G401 (cell line): Measurements from ENCODE around the gene CTSA. TPM values are rescaled to one million over a fixed set of nuclear protein-coding genes. Genes with fewer than 3 reads are reported as not detected.

Experiments
- DNase-seq: peaks from one replicate; pipeline ENCODE4 v3.0.0-alpha.2; 2015; ENCODE audit warnings: low spot score
- in situ Hi-C: cut with HindIII; loops from 2 replicates; pipeline ENCODE4 v1.10.0; 2016; ENCODE audit warnings: low sequenced_read_pairs, mixed read lengths
- total RNA-seq: library from RNA; depleted of rRNA; stranded (reverse); fragments of >200 nt; shearing (Covaris generic); gene quantifications from 2 replicates; pipeline ENCODE4 v1.2.3, GENCODE V29; 2014; rRNA removed

CTSA gene
- 20.7 and 28.9 TPM in 2 replicates for total RNA-seq

DNA sequence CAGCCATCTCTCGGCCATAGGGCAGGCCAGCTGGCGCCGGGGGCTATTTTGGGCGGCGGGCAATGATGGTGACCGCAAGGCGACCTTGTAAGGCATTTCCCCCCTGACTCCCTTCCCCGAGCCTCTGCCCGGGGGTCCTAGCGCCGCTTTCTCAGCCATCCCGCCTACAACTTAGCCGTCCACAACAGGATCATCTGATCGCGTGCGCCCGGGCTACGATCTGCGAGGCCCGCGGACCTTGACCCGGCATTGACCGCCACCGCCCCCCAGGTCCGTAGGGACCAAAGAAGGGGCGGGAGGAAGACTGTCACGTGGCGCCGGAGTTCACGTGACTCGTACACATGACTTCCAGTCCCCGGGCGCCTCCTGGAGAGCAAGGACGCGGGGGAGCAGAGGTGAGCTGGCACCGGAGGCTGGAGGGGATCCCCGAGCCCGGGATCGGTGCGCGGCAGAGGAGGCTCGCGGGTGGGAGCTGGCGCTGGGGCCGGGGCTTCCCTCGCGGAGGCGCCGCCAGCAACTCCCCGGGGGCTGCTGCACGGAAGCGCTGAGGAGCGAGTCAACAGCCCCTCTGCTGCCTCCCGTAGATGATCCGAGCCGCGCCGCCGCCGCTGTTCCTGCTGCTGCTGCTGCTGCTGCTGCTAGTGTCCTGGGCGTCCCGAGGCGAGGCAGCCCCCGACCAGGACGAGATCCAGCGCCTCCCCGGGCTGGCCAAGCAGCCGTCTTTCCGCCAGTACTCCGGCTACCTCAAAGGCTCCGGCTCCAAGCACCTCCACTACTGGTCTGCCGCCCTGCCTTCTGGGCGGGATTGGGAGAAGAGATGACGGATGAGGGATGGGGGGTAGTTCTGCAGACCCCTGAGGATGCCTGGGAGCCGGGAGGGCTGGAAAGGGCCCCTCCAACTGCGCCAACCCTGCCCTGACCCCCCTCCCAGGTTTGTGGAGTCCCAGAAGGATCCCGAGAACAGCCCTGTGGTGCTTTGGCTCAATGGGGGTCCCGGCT is at the start of gene CTSA, which contains the start of gene NEURL2:
TSS of gene CTSA (plus strand) at position 351 of the 999 bp plus-strand sequence. CDS start at position 585, 234 bp downstream.
TSS of gene NEURL2 (minus strand) at position 224 of the 999 bp plus-strand sequence. CDS start at position 7, 217 bp downstream.
- DNase-seq = peak; percentile 91
- in situ Hi-C loops = loop anchor here (5.0 kb wide), 1 partner anchor 51 kb away; no protein-coding TSS in a partner anchor

DNA sequence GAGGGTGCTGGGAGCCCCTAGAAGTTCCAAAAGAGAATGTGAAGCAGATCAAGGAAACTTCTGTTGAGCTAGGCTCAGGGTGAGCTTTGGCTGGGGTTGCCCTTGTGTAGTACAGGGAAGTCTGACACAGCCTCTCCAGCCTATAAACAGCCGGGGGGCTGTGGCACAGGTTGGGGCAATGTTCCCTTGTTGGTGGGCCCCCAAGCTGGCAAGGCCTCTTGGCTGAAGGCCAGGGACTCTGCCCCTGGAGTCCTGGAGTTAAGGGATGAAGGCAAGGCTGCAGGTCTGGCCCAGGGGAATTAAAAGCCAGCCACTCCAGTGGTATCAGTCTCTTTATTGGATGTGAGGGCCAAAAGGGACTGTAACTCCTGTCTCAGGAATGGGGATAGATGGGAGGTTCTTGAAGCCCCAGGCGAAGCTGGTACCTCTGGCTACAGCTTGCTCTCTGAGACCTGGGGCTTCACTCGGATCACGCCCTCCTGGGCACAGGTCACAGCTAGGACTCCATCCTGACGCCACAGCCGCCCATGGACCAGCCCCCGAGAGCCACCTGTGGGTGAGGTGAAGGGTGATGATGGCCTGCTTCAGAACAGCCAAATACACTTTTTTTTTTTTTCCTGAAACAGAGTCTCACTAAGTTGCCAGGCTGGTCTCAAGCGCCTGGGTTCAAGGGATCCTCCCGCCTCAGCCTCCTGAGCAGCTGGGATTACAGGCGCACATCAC is 49.6 kb upstream of the CTSA start:
- in situ Hi-C loops = no loop called here
- no peak for DNase-seq

DNA sequence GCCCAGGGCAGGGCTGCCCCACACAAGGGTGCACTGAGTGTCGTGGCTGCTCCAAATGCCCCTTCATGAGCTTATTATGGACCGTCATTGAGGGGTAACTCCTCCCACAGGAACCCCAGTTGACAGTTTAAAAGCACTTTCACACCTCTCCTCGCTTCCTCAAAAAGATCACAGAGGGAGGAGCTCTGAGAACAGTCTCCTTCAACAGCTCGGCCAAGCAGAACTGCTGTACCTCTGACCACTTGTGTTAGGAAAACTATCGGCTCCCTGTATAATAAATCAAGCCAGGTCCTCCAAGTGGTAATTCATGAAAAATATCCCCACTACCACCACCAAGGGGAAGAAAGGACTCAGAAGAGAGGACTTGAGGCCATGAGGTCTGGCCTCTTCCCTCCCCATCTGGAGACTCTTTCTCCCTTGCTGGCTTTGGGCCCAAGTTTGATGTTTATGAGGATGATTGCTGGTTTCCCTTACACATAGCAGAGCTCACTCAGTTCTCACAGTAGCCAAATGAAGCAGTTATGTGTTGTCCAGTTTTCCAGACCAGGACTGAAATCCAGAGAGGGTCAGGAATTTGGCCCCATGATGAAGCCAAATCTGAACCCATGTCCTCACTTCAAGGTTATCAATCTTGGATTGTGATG is 48.8 kb upstream of the CTSA start:
- no peak for DNase-seq

DNA sequence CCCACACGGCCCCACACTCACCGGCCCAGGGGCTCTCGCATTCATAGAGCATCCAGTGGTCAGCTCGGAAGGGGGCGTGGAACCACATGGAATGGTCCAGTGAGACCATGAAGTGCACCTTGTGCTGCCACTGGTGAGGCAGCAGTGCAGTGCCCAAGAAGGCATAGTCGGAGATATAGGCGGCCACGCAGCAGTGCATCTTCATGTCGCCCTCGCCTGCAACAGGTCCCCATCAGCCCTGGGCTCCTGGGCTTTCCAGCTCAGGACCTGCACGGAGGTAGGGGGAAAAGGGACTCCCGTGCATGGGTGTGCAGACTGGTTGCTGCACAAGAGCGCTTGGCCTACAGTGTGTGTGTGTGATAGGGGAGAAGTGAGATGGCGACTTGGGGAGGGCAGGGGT is 47.6 kb upstream of the CTSA start:
- in situ Hi-C loops = no loop called here
- no peak for DNase-seq

More for the DNA sequence above, 48.8 kb upstream of the CTSA start:
- in situ Hi-C loops = no loop called here

DNA sequence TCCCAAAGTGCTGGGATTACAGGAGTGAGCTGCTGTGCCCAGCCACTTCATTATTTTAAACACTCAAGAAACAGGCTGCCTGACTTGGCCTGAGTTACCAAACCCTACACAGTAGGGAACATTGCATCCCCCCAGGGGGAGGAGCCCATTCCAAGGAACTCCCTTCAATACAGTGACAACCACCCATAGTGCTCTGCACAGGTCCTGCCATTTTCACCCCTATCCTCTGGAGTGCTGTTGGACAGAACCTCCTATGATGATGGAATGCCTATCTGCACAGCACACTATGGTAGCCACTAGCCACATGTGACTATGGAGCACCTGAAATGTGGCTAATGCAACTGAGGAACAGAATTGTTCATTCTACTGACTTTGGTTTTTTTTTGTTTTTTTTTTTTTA is 45.7 kb upstream of the CTSA start:
- in situ Hi-C loops = no loop called here
- DNase-seq = no peak

DNA sequence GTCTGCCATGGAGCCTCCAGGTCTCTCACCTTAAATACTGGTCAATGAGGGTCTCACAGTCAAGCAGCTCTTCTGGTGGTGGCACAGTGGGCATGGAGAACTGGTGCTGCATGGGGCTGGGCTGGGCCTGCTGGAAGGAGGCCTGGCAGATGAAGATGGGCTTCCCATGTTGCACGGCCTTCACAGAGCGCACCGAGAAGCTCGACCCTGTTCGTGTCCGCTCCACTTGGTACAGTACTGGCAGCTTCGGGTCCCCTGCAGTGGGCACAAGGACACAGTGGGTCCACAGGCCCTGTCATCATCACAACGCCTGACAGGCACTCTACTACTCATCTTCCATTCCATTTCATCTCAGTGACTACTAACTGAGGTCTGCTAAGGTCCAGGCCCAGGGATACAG is 42.7 kb upstream of the CTSA start:
- in situ Hi-C loops = no loop called here
- DNase-seq = no peak

DNA sequence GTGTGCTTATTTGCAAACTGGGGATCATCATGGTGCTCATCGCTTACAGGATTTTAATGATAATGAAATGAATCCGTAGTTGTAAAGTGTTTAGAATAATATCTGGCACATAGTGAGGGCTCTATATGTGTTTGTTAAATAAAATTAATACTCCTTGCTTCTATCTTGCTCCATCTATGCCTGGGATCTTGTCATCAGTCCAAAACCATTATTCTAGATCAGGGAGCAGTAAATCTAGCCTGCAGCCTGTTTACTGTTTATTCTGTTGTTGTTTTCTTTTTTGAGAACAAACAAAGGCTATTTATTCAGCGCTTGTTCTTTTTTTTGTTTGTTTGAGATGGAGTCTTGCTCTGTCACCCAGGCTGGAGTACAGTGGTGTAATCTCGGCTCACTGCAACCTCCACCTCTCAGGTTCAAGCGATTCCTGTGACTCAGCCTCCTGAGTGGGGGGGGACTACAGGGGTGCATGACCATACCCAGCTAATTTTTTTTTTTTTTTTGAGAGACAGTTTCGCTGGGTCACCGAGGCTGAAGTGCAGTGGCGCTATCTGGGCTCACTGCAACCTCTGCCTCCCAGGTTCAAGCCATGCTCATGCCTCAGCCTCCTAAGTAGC is 42.1 kb upstream of the CTSA start:
- in situ Hi-C loops = no loop called here
- DNase-seq = no peak

DNA sequence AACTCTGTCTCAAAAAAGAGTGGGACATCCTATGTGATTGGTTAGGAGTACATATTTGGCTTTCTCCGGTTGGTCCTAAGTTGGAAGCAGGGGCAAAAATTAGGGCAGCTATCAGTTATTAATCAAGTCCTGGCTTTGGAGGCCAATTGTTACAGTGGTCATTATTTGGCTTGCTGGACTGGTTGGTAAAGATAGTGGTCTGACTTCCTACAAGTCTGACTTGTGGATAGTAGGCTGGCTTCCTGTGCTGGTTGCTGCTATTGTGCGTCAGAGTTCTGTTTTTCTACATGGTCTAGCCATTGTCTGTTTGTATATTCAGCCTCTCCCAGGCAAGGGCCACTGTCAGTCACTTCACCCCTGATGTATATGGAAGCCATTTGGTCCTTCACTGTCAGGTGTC is 40.9 kb upstream of the CTSA start:
- in situ Hi-C loops = no loop called here
- DNase-seq = no peak

DNA sequence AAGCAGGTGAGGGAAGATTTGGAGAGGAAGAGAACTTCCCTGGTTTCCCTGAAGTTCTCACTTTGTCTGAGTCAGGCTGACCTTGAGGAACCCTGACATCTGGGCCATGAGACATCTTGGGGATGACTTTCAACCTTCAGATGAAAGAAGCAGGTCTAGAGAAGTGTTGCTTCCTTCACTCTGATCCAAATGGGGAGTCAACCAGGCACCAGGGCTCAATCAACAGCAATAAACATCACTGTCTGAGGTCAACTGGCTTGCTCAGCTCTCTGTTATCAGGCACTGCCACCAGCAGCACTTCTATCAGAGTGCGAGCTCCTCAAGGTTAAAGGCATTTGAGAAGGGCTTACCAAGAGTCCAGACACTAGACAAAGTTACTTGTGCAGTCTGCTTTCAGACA is 40.2 kb upstream of the CTSA start:
- in situ Hi-C loops = no loop called here

DNA sequence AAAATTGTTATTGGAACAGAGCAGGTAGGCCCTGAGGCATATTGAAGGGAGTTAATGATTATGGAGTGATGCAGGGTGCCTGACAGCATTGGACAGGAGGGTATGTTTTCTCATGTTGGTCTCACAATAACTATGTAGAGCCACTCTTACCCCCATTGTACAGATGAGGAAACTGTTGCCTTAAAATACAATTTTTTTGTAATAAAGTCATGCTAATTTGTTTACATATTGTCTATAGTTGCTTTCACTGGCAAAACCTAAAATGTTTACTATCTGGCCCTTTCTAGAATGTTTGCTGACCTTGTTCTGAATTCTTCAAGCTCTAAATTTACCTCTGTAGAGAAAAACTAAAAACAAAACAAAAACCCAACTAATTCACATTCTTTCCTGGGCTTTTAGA is 39.6 kb upstream of the CTSA start:
- in situ Hi-C loops = no loop called here
- DNase-seq = no peak

More for the DNA sequence above, 40.2 kb upstream of the CTSA start:
- DNase-seq = no peak

DNA sequence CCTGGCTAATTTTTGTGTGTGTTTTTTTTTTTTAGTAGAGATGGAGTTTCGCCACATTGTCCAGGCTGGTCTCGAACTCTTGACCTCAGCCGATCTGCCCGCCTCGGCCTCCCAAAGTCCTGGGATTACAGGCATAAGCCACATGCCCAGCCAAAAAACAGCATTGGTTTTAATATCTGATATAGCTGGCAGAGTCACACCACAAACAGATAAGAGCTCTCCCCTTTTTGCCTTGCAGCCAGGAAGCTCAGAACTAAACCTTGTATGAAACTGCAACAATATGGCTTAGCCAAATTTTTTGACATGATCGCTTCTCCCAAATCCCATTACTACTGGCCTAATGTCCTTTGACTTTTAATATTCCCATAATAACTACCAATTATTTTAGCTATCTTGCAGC is 38.8 kb upstream of the CTSA start:
- in situ Hi-C loops = no loop called here
- DNase-seq = no peak

DNA sequence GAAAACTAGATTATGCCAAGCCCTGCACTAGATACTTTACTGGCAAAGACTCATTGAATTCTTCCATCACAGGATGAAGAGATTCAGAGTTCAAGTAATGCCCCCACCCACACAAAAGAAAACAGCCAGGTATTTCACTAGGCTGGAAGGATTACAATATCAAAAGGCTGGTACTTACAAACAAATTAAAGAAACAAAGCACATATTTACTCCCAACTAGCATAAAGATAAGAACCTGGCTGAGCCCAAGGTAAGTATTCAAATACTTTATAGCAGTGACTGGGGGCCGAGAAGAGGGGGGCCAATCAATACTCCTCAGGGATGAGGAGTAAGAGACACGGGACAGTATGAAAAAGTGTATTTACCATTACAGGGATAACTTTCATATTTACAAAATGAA is 37.7 kb upstream of the CTSA start:
- DNase-seq = no peak
- in situ Hi-C loops = no loop called here

DNA sequence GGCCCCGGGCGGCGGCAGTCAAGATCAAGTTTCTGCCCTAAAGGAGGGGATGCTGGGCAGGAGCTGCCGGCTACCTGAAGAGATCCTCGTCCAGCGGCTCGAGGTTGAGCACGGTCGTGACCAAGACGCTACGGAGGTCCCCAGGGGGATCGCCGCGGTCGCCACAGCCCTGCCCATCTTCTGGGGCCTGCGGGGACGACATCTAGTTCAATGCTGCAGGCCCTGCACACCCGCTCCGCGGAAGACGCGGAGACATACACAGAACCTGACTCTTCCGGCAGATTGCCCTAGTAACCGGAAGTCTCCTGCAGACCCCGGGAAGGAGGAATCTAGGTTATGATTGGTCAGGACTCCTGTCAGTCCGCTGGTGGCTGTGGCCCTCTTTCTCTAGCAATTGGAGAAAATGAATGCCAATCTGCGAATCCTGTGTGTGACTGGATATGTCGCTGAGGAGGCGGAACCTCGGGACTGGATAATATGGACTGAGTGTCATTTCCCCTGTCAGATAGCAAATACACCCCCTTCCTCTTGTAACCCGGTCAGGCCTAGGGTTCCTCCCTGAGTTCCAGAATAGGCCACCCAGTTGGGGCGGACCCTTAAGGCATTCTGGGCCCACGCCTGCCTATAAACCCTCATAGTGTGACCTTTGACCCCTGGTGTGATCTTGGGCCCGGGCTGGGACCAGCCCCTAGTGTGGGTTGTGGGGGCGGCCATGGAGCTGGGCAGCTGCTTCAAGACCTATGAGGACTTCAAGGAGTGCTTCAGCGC is 33.8 kb upstream of the CTSA start, which contains the start of the genes ACOT8 and ZSWIM3:
TSS of gene ACOT8 (minus strand) at position 279 of the 768 bp plus-strand sequence. CDS start at position 202, 77 bp downstream.
TSS of gene ZSWIM3 (plus strand) at position 501 of the 768 bp plus-strand sequence. CDS start at position 713, 212 bp downstream.
- in situ Hi-C loops = no loop called here
- DNase-seq = peak; percentile 100

DNA sequence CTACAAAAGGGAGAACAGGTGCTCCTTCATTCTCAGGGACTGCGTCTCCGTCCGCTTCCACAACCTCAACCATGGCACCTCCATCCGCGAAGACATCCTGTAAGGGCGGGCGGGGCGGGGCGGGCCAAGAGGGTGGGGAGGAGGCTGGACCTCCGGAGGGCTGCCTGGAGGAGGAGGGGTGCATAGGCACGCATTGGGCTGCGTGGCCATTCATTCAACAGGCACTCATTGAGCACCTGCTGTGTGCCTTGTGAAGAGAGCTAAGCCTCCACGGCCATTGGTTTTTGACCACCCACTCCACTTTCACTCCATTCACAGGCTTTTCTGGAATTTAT is 33.3 kb upstream of the CTSA start:
- in situ Hi-C loops = no loop called here

DNA sequence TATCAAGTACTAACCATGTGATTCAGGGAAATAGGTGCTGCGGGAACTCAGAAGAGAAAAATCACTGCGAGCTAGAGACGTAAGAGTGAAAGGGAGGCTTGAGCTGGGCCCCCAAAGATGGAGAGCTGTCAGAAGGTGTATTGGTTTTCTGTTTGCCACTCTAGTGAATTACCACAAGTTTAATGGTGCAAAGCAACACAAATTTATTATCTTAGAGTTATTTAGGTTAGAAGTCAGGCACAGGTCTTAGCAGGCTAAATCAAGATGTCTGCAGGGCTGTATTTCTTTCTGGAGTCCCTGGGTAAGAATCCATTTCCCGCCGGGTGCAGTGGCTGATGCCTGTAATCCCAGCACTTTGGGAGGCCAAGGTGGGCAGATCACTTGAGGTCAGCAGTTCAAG is 31.2 kb upstream of the CTSA start:
- no peak for DNase-seq
- in situ Hi-C loops = no loop called here

More for the DNA sequence above, 33.3 kb upstream of the CTSA start:
- no peak for DNase-seq

DNA sequence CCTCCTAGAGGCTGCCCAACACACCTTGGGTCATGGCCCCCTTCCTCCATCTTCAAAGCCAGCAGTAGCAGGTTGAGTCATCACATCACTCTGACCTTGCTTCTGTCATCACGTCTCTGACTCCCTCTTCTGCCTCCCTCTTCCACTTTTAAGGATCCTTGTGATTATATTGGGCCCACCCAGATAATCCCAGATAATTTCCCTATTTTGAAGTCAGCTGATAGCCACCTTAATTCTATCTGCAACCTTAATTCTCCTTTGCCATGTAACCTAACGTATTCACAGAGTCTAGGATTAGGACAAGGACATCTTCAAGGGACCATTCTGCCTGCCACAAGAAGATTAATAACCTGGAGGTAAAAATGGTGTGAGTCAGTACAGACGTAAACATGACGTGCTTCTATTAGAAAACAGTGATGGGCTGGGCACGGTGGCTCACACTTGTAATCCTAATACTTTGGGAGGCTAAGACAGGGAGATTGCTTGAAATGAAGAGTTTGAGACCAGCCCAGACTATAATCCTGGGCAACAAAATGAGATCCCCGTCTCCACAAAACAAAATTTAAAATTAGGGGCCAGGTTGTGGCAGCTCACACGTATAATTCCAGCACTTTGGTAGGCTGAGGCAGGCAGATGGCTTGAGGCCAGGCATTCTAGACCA is 30.4 kb upstream of the CTSA start:
- in situ Hi-C loops = no loop called here
- DNase-seq = no peak

DNA sequence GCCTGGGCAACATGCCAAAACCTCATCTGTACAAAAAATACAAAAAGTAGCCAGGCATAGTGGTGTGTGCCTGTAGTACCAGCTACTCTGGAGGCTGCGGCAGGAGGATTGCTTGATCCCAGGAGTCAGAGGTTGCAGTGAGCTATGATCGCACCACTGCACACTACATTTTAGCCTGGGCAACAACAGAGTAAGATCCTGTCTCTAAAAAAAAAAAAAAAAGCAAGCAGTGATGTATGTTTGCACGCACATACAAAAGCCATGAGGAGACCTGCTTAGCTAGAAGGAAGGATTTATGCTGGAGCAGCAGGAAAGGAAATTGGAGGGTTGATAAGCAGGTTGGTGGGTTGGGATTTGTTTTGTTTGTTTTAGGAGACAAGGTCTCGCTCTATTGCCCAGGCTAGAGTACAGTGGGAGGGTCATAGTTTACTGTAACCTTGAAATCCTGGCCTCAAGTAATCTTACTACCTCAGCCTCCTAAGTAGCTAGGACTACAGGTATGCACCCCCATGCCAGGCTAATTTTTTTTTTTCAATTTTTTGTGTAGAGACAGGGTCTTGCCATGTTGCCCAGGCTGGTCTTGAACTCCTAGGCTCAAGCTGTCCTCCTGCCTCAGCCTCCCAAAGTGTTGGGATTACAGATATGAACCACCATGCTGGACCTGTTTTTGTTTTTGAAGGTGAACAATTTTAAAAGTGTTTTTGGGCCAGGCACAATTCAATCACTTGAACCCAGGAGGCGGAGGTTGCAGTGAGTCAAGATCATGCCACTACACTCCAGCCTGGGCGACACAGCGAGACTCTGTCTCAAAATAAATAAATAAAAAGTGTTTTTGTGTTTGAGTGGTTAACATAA is 29.7 kb upstream of the CTSA start:
- in situ Hi-C loops = no loop called here
- no peak for DNase-seq
